ENCODE data around the gene CDKN1A.
"Not testable (repeated sequence)": the region's sequence is repeated elsewhere in the genome, so short reads cannot be mapped to it uniquely, and the experiment has no call there.

Gene CDKN1A

GRCh38 chr6:36700831-36701230 lies 22.3 kb downstream of the CDKN1A start:
- Mint-ChIP-seq H3K27ac (no peak overlapping the region), H3K4me3 (no peak overlapping the region), H3K36me3 (ENCODE audit: insufficient read depth) (no peaks in the 10 kb centered on the region), H3K9me3 (no peaks in the 10 kb centered on the region), H3K4me1 (ENCODE audit: low read depth in 2 of 2) (peaks cover 0 to 10% of the 10 kb centered on the region in 2 donors), H3K27me3 (peaks cover 0 to 28% of the 10 kb centered on the region in 2 donors)
- DNase-seq, result no peak
- no peak for ATAC-seq (replicated peaks)

- Mint-ChIP-seq H3K4me3 (no peak overlapping the region), H3K4me1 (ENCODE audit: low read depth in 2 of 2) (peaks cover 0 to 10% of the 10 kb centered on the region in 2 donors), H3K9me3 (no peaks in the 10 kb centered on the region), H3K27ac (no peak overlapping the region), H3K27me3 (peaks cover 0 to 28% of the 10 kb centered on the region in 2 donors), H3K36me3 (ENCODE audit: insufficient read depth) (no peaks in the 10 kb centered on the region)
- ATAC-seq (replicated peaks), result no peak
- no peak for DNase-seq
These were observed 23.0 kb downstream of the CDKN1A start for GRCh38 chr6:36701401-36701991.

GRCh38 chr6:36702656-36703055 lies 24.1 kb downstream of the CDKN1A start:
- H3K27ac Mint-ChIP-seq, result no peak overlapping the region
- ATAC-seq (replicated peaks) (no peak), DNase-seq (no peak)
- no peaks in the 10 kb centered on the region for H3K9me3 Mint-ChIP-seq
- H3K36me3 Mint-ChIP-seq (ENCODE audit: insufficient read depth), result no peaks in the 10 kb centered on the region
- H3K4me1 Mint-ChIP-seq (ENCODE audit: low read depth in 2 of 2), result peaks cover 0 to 8% of the 10 kb centered on the region in 2 donors
- H3K4me3 Mint-ChIP-seq, result no peak overlapping the region
- H3K27me3 Mint-ChIP-seq, result peaks cover 0 to 28% of the 10 kb centered on the region in 2 donors

GRCh38 chr6:36703081-36703606 lies 24.6 kb downstream of the CDKN1A start:
- H3K9me3 Mint-ChIP-seq, result no peaks in the 10 kb centered on the region
- ATAC-seq (replicated peaks), result no peak
- H3K4me1 Mint-ChIP-seq (ENCODE audit: low read depth in 2 of 2), result peaks cover 0 to 6% of the 10 kb centered on the region in 2 donors
- no peak overlapping the region for H3K27ac Mint-ChIP-seq
- H3K36me3 Mint-ChIP-seq (ENCODE audit: insufficient read depth), result no peaks in the 10 kb centered on the region
- no peak overlapping the region for H3K4me3 Mint-ChIP-seq
- H3K27me3 Mint-ChIP-seq, result peaks cover 0 to 27% of the 10 kb centered on the region in 2 donors
- DNase-seq, result no peak

GRCh38 chr6:36703982-36704381 lies 25.5 kb downstream of the CDKN1A start:
- ATAC-seq (replicated peaks) (no peak), DNase-seq (no peak)
- Mint-ChIP-seq H3K4me3 (no peak overlapping the region), H3K27me3 (peaks cover 0 to 19% of the 10 kb centered on the region in 2 donors), H3K4me1 (ENCODE audit: low read depth in 2 of 2) (peaks cover 0 to 2% of the 10 kb centered on the region in 2 donors), H3K36me3 (ENCODE audit: insufficient read depth) (no peaks in the 10 kb centered on the region), H3K9me3 (no peaks in the 10 kb centered on the region), H3K27ac (no peak overlapping the region)

- not testable (repeated sequence) for H3K4me1 Mint-ChIP-seq (ENCODE audit: low read depth in 2 of 2); H3K9me3 Mint-ChIP-seq; ATAC-seq (replicated peaks); H3K4me3 Mint-ChIP-seq; H3K36me3 Mint-ChIP-seq (ENCODE audit: insufficient read depth); DNase-seq; H3K27ac Mint-ChIP-seq
- H3K27me3 Mint-ChIP-seq, result peaks cover 0 to 16% of the 10 kb centered on the region in 2 donors
These were observed 26.6 kb downstream of the CDKN1A start for GRCh38 chr6:36704961-36705577.

- ATAC-seq (replicated peaks), result no peak
- Mint-ChIP-seq H3K4me1 (ENCODE audit: low read depth in 2 of 2) (peaks cover 0 to 2% of the 10 kb centered on the region in 2 donors), H3K27ac (no peak overlapping the region), H3K9me3 (no peaks in the 10 kb centered on the region), H3K36me3 (ENCODE audit: insufficient read depth) (no peaks in the 10 kb centered on the region), H3K4me3 (no peak overlapping the region), H3K27me3 (peaks cover 0 to 16% of the 10 kb centered on the region in 2 donors)
- DNase-seq, result no peak
These were observed 27.8 kb downstream of the CDKN1A start for GRCh38 chr6:36706339-36706738.

GRCh38 chr6:36712816-36713215 lies 34.3 kb downstream of the CDKN1A start:
- no peaks in the 10 kb centered on the region for H3K36me3 Mint-ChIP-seq (ENCODE audit: insufficient read depth)
- ATAC-seq (replicated peaks) (no peak), DNase-seq (no peak)
- no peak overlapping the region for H3K27ac Mint-ChIP-seq
- no peaks in the 10 kb centered on the region for H3K9me3 Mint-ChIP-seq
- no peak overlapping the region for H3K4me3 Mint-ChIP-seq
- no peaks in the 10 kb centered on the region for H3K4me1 Mint-ChIP-seq (ENCODE audit: low read depth in 2 of 2)
- no peaks in the 10 kb centered on the region for H3K27me3 Mint-ChIP-seq

GRCh38 chr6:36713846-36714245 lies 35.3 kb downstream of the CDKN1A start:
- Mint-ChIP-seq H3K27me3 (no peaks in the 10 kb centered on the region), H3K9me3 (no peaks in the 10 kb centered on the region), H3K4me1 (ENCODE audit: low read depth in 2 of 2) (no peaks in the 10 kb centered on the region), H3K27ac (no peak overlapping the region), H3K4me3 (no peak overlapping the region), H3K36me3 (ENCODE audit: insufficient read depth) (no peaks in the 10 kb centered on the region)
- ATAC-seq (replicated peaks) (no peak), DNase-seq (no peak)

- Mint-ChIP-seq H3K4me1 (ENCODE audit: low read depth in 2 of 2) (peaks cover 0 to 3% of the 10 kb centered on the region in 2 donors), H3K27me3 (no peaks in the 10 kb centered on the region), H3K36me3 (ENCODE audit: insufficient read depth) (no peaks in the 10 kb centered on the region), H3K9me3 (no peaks in the 10 kb centered on the region), H3K4me3 (no peak overlapping the region), H3K27ac (no peak overlapping the region)
- no peak for DNase-seq
- no peak for ATAC-seq (replicated peaks)
These were observed 36.0 kb downstream of the CDKN1A start for GRCh38 chr6:36714511-36714910.

GRCh38 chr6:36715469-36715868 lies 37.0 kb downstream of the CDKN1A start:
- Mint-ChIP-seq H3K36me3 (ENCODE audit: insufficient read depth) (no peaks in the 10 kb centered on the region), H3K27ac (no peak overlapping the region), H3K27me3 (no peaks in the 10 kb centered on the region), H3K9me3 (no peaks in the 10 kb centered on the region), H3K4me1 (ENCODE audit: low read depth in 2 of 2) (peaks cover 0 to 5% of the 10 kb centered on the region in 2 donors), H3K4me3 (no peak overlapping the region)
- no peak for DNase-seq
- no peak for ATAC-seq (replicated peaks)

GRCh38 chr6:36716476-36717093 lies 38.1 kb downstream of the CDKN1A start:
- ATAC-seq (replicated peaks) (no peak), DNase-seq (no peak)
- Mint-ChIP-seq H3K9me3 (no peaks in the 10 kb centered on the region), H3K36me3 (ENCODE audit: insufficient read depth) (peaks cover 3% of the 10 kb centered on the region), H3K27me3 (no peaks in the 10 kb centered on the region), H3K4me1 (ENCODE audit: low read depth in 2 of 2) (peaks cover 0 to 5% of the 10 kb centered on the region in 2 donors), H3K4me3 (no peak overlapping the region), H3K27ac (no peak overlapping the region)

- Mint-ChIP-seq H3K27ac (peak overlapping the region in 1 of 2 donors; percentile 49), H3K4me3 (no peak overlapping the region), H3K9me3 (no peaks in the 10 kb centered on the region), H3K27me3 (no peaks in the 10 kb centered on the region), H3K4me1 (ENCODE audit: low read depth in 2 of 2) (peaks cover 0 to 5% of the 10 kb centered on the region in 2 donors), H3K36me3 (ENCODE audit: insufficient read depth) (peaks cover 3% of the 10 kb centered on the region)
- no peak for ATAC-seq (replicated peaks)
- DNase-seq, result no peak
These were observed 38.8 kb downstream of the CDKN1A start for GRCh38 chr6:36717231-36717825.
